NCI-H82 (cell line): ENCODE measurements around the gene CTBP2.

Experiments
- DNase-seq: peaks from one replicate; lab custom pipeline; 2025; lab: John Stamatoyannopoulos, UW

The CTBP2 gene

GRCh38 chr10:124941823-124942222 is 218.5 kb downstream of the CTBP2 start, which contains the start of gene ZRANB1:
TSS of gene ZRANB1 (plus strand) at chr10:124942123. CDS start at chr10:124942494, 371 bp downstream.
- DNase-seq: no peak

- DNase-seq: peak; percentile 1
Measured at GRCh38 chr10:124939290-124939689, 221.1 kb downstream of the CTBP2 start.

GRCh38 chr10:124936813-124937212 is 223.6 kb downstream of the CTBP2 start:
- DNase-seq: no peak

GRCh38 chr10:124935946-124936345 is 224.4 kb downstream of the CTBP2 start:
- DNase-seq: no peak
